HUES48 (cell line): Measurements from ENCODE around the gene OSCP1.
"Not testable (repeated sequence)": the region's sequence is repeated elsewhere in the genome, so short reads cannot be mapped to it uniquely, and the experiment has no call there.

ENCODE experiments used
- H3K27ac ChIP-seq: one replicate; pipeline ENCODE4 v1.7.0; 2013; ENCODE audit warnings: low read depth, low read length, inconsistent platforms
- H3K27me3 ChIP-seq: 2 replicates; pipeline ENCODE4 v1.6.1; 2013; ENCODE audit warnings: mild to moderate bottlenecking, low read length; ENCODE audit not compliant: control insufficient read depth, insufficient read depth
- H3K36me3 ChIP-seq: 2 replicates; pipeline ENCODE4 v1.6.1; 2013; ENCODE audit warnings: low read length; ENCODE audit not compliant: control insufficient read depth, insufficient read depth
- H3K4me1 ChIP-seq: 2 replicates; pipeline ENCODE4 v1.6.1; 2013; ENCODE audit warnings: mild to moderate bottlenecking, low read length; ENCODE audit not compliant: control insufficient read depth, insufficient read depth
- H3K4me3 ChIP-seq: 2 replicates; pipeline ENCODE4 v1.5.1; 2013; ENCODE audit warnings: mild to moderate bottlenecking, low read depth, low read length
- H3K9ac ChIP-seq: 2 replicates; pipeline ENCODE4 v1.6.1; 2013; ENCODE audit warnings: mild to moderate bottlenecking, low read depth, low read length, moderate library complexity
- H3K9me3 ChIP-seq: 2 replicates; pipeline ENCODE4 v1.6.1; 2013; ENCODE audit warnings: low read length; ENCODE audit not compliant: control insufficient read depth, insufficient read depth

OSCP1 gene

GRCh38 chr1:36484099-36484498, 33.8 kb upstream of the OSCP1 start:
- Histone ChIP-seq H3K9ac (no peak overlapping the region), H3K9me3 (no peaks in the 10 kb centered on the region), H3K4me1 (no peaks in the 10 kb centered on the region), H3K27ac (no peak overlapping the region), H3K27me3 (no peaks in the 10 kb centered on the region), H3K36me3 (no peaks in the 10 kb centered on the region), H3K4me3 (no peak overlapping the region)

GRCh38 chr1:36482724-36483388, 32.6 kb upstream of the OSCP1 start, which contains the start of gene CSF3R:
Gene CSF3R, minus strand, starts transcription at chr1:36482913. Its CDS starts 3,417 bp downstream, at chr1:36479496.
- no peaks in the 10 kb centered on the region for H3K27me3 ChIP-seq
- no peak within 1 kb of the TSS for H3K27ac ChIP-seq

GRCh38 chr1:36481771-36482723, 31.8 kb upstream of the OSCP1 start:
- Histone ChIP-seq H3K4me1 (no peaks in the 10 kb centered on the region), H3K4me3 (no peak overlapping the region), H3K27me3 (no peaks in the 10 kb centered on the region), H3K36me3 (no peaks in the 10 kb centered on the region), H3K27ac (no peak overlapping the region), H3K9ac (no peak overlapping the region), H3K9me3 (no peaks in the 10 kb centered on the region)

More at GRCh38 chr1:36482724-36483388, 32.6 kb upstream of the OSCP1 start, which contains the start of gene CSF3R:
- Histone ChIP-seq H3K9me3 (no peaks in the 10 kb centered on the region), H3K4me1 (no peaks in the 10 kb centered on the region), H3K4me3 (no peak within 1 kb of the TSS), H3K9ac (no peak within 1 kb of the TSS), H3K36me3 (no peaks in the 10 kb centered on the region)

GRCh38 chr1:36481091-36481490, 30.8 kb upstream of the OSCP1 start:
- no peak overlapping the region for H3K4me3 ChIP-seq
- H3K9me3 ChIP-seq = no peaks in the 10 kb centered on the region
- no peak overlapping the region for H3K9ac ChIP-seq
- H3K36me3 ChIP-seq = no peaks in the 10 kb centered on the region
- no peaks in the 10 kb centered on the region for H3K27me3 ChIP-seq
- no peak overlapping the region for H3K27ac ChIP-seq
- no peaks in the 10 kb centered on the region for H3K4me1 ChIP-seq

- H3K9ac ChIP-seq = no peak overlapping the region
- no peaks in the 10 kb centered on the region for H3K27me3 ChIP-seq
- H3K36me3 ChIP-seq = no peaks in the 10 kb centered on the region
- H3K9me3 ChIP-seq = no peaks in the 10 kb centered on the region
- H3K27ac ChIP-seq = no peak overlapping the region
- no peaks in the 10 kb centered on the region for H3K4me1 ChIP-seq
- no peak overlapping the region for H3K4me3 ChIP-seq
Observed at GRCh38 chr1:36480161-36480560, 29.9 kb upstream of the OSCP1 start.

- no peak overlapping the region for H3K4me3 ChIP-seq
- no peaks in the 10 kb centered on the region for H3K4me1 ChIP-seq
Observed at GRCh38 chr1:36479505-36480051, 29.3 kb upstream of the OSCP1 start.

GRCh38 chr1:36477615-36478014, 27.4 kb upstream of the OSCP1 start:
- not testable (repeated sequence) for H3K9me3 ChIP-seq, H3K9ac ChIP-seq, H3K36me3 ChIP-seq, H3K4me3 ChIP-seq, H3K27me3 ChIP-seq, H3K27ac ChIP-seq, H3K4me1 ChIP-seq

More at GRCh38 chr1:36479505-36480051, 29.3 kb upstream of the OSCP1 start:
- H3K36me3 ChIP-seq = no peaks in the 10 kb centered on the region
- H3K27me3 ChIP-seq = no peaks in the 10 kb centered on the region
- no peaks in the 10 kb centered on the region for H3K9me3 ChIP-seq
- H3K27ac ChIP-seq = no peak overlapping the region
- H3K9ac ChIP-seq = no peak overlapping the region

GRCh38 chr1:36476945-36477344, 26.7 kb upstream of the OSCP1 start:
- H3K9ac ChIP-seq = no peak overlapping the region
- no peaks in the 10 kb centered on the region for H3K9me3 ChIP-seq
- no peak overlapping the region for H3K27ac ChIP-seq
- H3K27me3 ChIP-seq = no peaks in the 10 kb centered on the region
- no peaks in the 10 kb centered on the region for H3K36me3 ChIP-seq
- H3K4me3 ChIP-seq = no peak overlapping the region
- H3K4me1 ChIP-seq = no peaks in the 10 kb centered on the region

- Histone ChIP-seq H3K27ac (no peak overlapping the region), H3K4me1 (no peaks in the 10 kb centered on the region), H3K27me3 (0 out of 2 replicates have a peak, but pooled peaks cover 3% of the 10 kb centered on the region), H3K9me3 (no peaks in the 10 kb centered on the region), H3K4me3 (no peak overlapping the region), H3K9ac (no peak overlapping the region), H3K36me3 (no peaks in the 10 kb centered on the region)
Observed at GRCh38 chr1:36475910-36476604, 25.8 kb upstream of the OSCP1 start.

- Histone ChIP-seq H3K9me3 (no peaks in the 10 kb centered on the region), H3K27ac (no peak overlapping the region), H3K9ac (no peak overlapping the region), H3K4me1 (no peaks in the 10 kb centered on the region), H3K27me3 (0 out of 2 replicates have a peak, but pooled peaks cover 3% of the 10 kb centered on the region), H3K4me3 (no peak overlapping the region), H3K36me3 (no peaks in the 10 kb centered on the region)
Observed at GRCh38 chr1:36475341-36475740, 25.1 kb upstream of the OSCP1 start.
